ENCODE results near the gene C12orf43.

The C12orf43 gene

GRCh38 chr12:121030576-121031212 lies 14.4 kb upstream of the C12orf43 start:
- DNase-seq: no peak

- no peak for DNase-seq
These were observed 10.2 kb upstream of the C12orf43 start for GRCh38 chr12:121026274-121027045.

- peak; percentile 32 for DNase-seq
These were observed 9.3 kb upstream of the C12orf43 start for GRCh38 chr12:121025442-121026226.

- no peak for DNase-seq
These were observed 7.5 kb upstream of the C12orf43 start for GRCh38 chr12:121023799-121024198.

GRCh38 chr12:121022713-121023112 lies 6.4 kb upstream of the C12orf43 start:
- DNase-seq: no peak

- DNase-seq: no peak
These were observed 5.5 kb upstream of the C12orf43 start for GRCh38 chr12:121021754-121022153.

GRCh38 chr12:121018860-121019617 lies 2.8 kb upstream of the C12orf43 start:
- no peak for DNase-seq

- no peak for DNase-seq
These were observed 1.7 kb upstream of the C12orf43 start for GRCh38 chr12:121017966-121018491.

- no peak for DNase-seq
These were observed 2.6 kb downstream of the C12orf43 start for GRCh38 chr12:121013715-121014114.

GRCh38 chr12:121011820-121012219 lies 4.5 kb downstream of the C12orf43 start:
- DNase-seq: no peak

- DNase-seq: no peak
These were observed 5.4 kb downstream of the C12orf43 start for GRCh38 chr12:121010860-121011259.

- peak; percentile 39 for DNase-seq
These were observed 6.5 kb downstream of the C12orf43 start for GRCh38 chr12:121009741-121010140.

GRCh38 chr12:121008347-121009098 lies 7.8 kb downstream of the C12orf43 start:
- DNase-seq: no peak

GRCh38 chr12:121005346-121005815 lies 10.9 kb downstream of the C12orf43 start:
- DNase-seq: peak; percentile 53

- DNase-seq: no peak
These were observed 12.0 kb downstream of the C12orf43 start for GRCh38 chr12:121004253-121004815.

- no peak for DNase-seq
These were observed 12.6 kb downstream of the C12orf43 start for GRCh38 chr12:121003650-121004049.

- DNase-seq: no peak
These were observed 14.3 kb downstream of the C12orf43 start for GRCh38 chr12:121001841-121002483.

GRCh38 chr12:121001060-121001459 lies 15.2 kb downstream of the C12orf43 start:
- DNase-seq: no peak

- no peak for DNase-seq
These were observed 15.8 kb downstream of the C12orf43 start for GRCh38 chr12:121000530-121000929.

GRCh38 chr12:120999191-121000120 lies 16.8 kb downstream of the C12orf43 start:
- no peak for DNase-seq

All from EL (cell line).